KMS-11 (cell line): ENCODE data around the gene SLC35A3.

ENCODE experiments used
- H2AFZ ChIP-seq: fragments of 200-600 bp; sonication (generic); 2 replicates; pipeline ENCODE4 v1.6.1; 2016; ENCODE audit warnings: antibody characterized with exemption, mixed run types, low read depth
- H3K27ac ChIP-seq: fragments of 200-600 bp; sonication (generic); 2 replicates; pipeline ENCODE4 v1.6.1; 2016; ENCODE audit warnings: mild to moderate bottlenecking, mixed run types
- H3K27me3 ChIP-seq: fragments of 200-600 bp; sonication (generic); 2 replicates; pipeline ENCODE4 v1.6.1; 2017; ENCODE audit warnings: mild to moderate bottlenecking, low read depth, mixed run types, moderate library complexity; ENCODE audit not compliant: insufficient read depth
- H3K36me3 ChIP-seq: fragments of 200-600 bp; sonication (generic); 2 replicates; pipeline ENCODE4 v1.6.1; 2017; ENCODE audit warnings: mild to moderate bottlenecking, mixed run types; ENCODE audit not compliant: insufficient read depth
- H3K4me1 ChIP-seq: fragments of 200-600 bp; sonication (generic); 2 replicates; pipeline ENCODE4 v1.6.1; 2016; ENCODE audit warnings: mild to moderate bottlenecking, low read depth, mixed run types; ENCODE audit not compliant: poor library complexity, severe bottlenecking
- H3K4me2 ChIP-seq: fragments of 200-600 bp; sonication (generic); 2 replicates; pipeline ENCODE4 v1.7.0; 2016; ENCODE audit warnings: mild to moderate bottlenecking, mixed run types
- H3K4me3 ChIP-seq: fragments of 200-600 bp; sonication (generic); IDR thresholded peaks from 2 replicates; pipeline ENCODE4 v1.6.1; 2017; ENCODE audit warnings: low read depth, low read length, mixed read lengths; ENCODE audit not compliant: insufficient read depth
- H3K79me2 ChIP-seq: fragments of 200-600 bp; sonication (generic); 2 replicates; pipeline ENCODE4 v1.6.1; 2016; ENCODE audit warnings: low read depth, mixed run types; ENCODE audit not compliant: insufficient read depth
- H3K9ac ChIP-seq: fragments of 200-600 bp; sonication (generic); 2 replicates; pipeline ENCODE4 v1.6.1; 2016; ENCODE audit warnings: mild to moderate bottlenecking, mixed run types
- H4K20me1 ChIP-seq: fragments of 200-600 bp; sonication (generic); 2 replicates; pipeline ENCODE4 v1.6.1; 2016; ENCODE audit warnings: mild to moderate bottlenecking, mixed run types; ENCODE audit not compliant: insufficient read depth
- TF ChIP-seq, protein P1 (sequence below): fragments of 200-600 bp; sonication (generic); conservative IDR thresholded peaks from 2 replicates; pipeline ENCODE4 v1.6.1; 2017; ENCODE audit warnings: low read depth, mild to moderate bottlenecking, antibody characterized with exemption, low read length, moderate library complexity, mixed read lengths

SLC35A3 gene

DNA sequence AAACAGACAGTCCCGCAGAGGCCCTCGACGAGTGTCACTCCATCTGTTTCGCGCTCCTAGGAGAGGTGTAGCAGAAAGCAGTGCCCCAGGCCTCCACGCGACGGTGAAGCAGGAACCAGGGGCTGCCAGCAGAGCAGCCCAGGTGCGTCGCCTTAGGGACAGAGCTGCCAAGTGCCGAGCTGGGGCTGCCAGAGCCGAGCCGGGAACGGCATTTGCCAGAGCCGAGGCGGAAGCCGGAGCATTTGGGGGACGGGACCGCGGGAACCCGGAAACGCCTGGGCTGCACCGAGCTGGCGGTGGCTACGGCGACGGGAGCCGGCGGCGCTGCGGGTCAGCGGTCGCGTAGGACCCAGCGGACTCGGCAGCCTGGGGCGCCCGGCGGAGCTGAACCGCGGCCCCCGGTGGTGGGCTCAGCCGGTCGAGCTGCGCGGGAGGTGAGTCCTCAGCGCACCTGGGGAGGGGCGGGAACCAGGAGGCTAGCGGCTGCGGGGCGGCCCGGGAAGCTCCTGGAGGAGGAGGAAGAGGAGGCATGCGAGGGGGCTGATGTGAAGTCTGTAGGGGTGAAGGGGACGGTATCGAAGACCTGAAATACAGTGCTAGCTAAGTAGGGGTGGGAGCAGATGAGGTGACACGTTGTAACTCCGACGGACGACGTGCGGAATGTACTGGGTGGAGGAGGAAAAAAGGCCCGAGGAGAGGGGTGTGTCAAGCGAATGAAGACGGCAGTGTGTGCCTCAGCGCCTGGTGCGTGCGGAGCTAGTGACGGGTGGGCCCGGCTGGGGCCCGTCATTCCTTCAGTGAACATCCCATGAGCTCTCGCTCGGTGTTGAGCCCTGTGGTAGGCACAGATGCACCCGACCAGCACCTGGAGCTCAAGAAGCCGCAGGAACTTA is at the start of gene SLC35A3:
SLC35A3 (plus strand) TSS at position 268 of the 893 bp plus-strand sequence. CDS start 23,559 bp downstream, outside the sequence.
- Histone ChIP-seq H4K20me1 (no peaks in the 10 kb centered on the region), H3K4me3 (peak within 1 kb of the TSS; percentile 88), H3K36me3 (no peaks in the 10 kb centered on the region), H3K27me3 (no peaks in the 10 kb centered on the region), H3K4me1 (peaks cover 4% of the 10 kb centered on the region), H2AFZ (peak within 1 kb of the TSS; percentile 96), H3K27ac (peak within 1 kb of the TSS; percentile 74), H3K79me2 (peaks cover 14% of the 10 kb centered on the region; the same call in 1 of the 2 replicates), H3K4me2 (peak within 1 kb of the TSS; percentile 80), H3K9ac (peak within 1 kb of the TSS; percentile 60; the same call in 1 of the 2 replicates)
- TF ChIP-seq, protein P1, sequence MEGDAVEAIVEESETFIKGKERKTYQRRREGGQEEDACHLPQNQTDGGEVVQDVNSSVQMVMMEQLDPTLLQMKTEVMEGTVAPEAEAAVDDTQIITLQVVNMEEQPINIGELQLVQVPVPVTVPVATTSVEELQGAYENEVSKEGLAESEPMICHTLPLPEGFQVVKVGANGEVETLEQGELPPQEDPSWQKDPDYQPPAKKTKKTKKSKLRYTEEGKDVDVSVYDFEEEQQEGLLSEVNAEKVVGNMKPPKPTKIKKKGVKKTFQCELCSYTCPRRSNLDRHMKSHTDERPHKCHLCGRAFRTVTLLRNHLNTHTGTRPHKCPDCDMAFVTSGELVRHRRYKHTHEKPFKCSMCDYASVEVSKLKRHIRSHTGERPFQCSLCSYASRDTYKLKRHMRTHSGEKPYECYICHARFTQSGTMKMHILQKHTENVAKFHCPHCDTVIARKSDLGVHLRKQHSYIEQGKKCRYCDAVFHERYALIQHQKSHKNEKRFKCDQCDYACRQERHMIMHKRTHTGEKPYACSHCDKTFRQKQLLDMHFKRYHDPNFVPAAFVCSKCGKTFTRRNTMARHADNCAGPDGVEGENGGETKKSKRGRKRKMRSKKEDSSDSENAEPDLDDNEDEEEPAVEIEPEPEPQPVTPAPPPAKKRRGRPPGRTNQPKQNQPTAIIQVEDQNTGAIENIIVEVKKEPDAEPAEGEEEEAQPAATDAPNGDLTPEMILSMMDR, result no peak

DNA sequence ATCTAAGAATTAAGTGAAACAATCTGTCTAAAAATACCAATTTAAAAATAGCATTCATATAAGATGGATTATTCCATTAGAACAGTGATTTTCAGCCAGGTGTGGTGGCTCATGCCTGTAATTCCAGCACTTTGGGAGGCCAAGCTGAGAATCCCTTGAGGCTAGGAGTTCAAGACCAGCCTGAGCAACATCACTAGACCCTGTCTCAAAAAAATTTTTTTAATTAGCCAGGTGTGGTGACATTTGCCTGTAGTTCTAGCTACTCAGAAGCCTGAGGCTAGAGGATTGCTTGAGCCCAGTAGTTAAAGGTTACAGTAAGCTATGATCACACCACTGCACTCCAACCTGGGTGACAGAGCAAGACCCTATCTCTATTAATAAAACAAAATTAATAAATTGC is 35.0 kb upstream of the SLC35A3 start:
- H3K4me2 ChIP-seq, result no peak overlapping the region
- H3K36me3 ChIP-seq, result no peaks in the 10 kb centered on the region
- TF ChIP-seq, protein P1, result no peak
- no peaks in the 10 kb centered on the region for H3K4me1 ChIP-seq
- H3K9ac ChIP-seq, result no peak overlapping the region
- H3K27me3 ChIP-seq, result no peaks in the 10 kb centered on the region
- no peak overlapping the region for H2AFZ ChIP-seq
- no peaks in the 10 kb centered on the region for H3K79me2 ChIP-seq
- H3K4me3 ChIP-seq, result no peak overlapping the region
- H3K27ac ChIP-seq, result no peak overlapping the region
- H4K20me1 ChIP-seq, result no peaks in the 10 kb centered on the region

DNA sequence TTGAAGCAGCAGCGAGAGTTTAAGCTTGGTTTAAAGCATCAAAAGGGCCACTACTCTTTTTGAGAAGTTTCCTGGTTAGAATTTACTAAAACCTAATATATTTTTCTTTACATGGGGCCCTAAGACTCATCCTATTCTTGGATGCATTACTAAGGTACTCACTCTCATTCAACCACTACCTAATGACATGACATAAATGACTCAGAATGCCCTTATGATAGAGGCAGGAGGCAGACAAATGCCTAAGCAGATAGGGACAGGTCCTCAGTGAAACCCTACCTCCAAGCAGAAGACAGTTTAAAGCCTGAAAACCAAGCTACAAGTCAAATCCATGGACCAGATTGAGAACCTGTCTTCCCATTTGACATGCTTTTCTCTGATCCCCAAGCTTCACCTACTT is 34.3 kb upstream of the SLC35A3 start:
- H3K36me3 ChIP-seq, result no peaks in the 10 kb centered on the region
- H3K27me3 ChIP-seq, result no peaks in the 10 kb centered on the region
- H4K20me1 ChIP-seq, result no peaks in the 10 kb centered on the region
- no peaks in the 10 kb centered on the region for H3K4me1 ChIP-seq
- H3K27ac ChIP-seq, result no peak overlapping the region
- H3K4me3 ChIP-seq, result no peak overlapping the region
- H2AFZ ChIP-seq, result no peak overlapping the region
- H3K4me2 ChIP-seq, result no peak overlapping the region
- no peak overlapping the region for H3K9ac ChIP-seq
- no peaks in the 10 kb centered on the region for H3K79me2 ChIP-seq
- TF ChIP-seq, protein P1, result no peak

DNA sequence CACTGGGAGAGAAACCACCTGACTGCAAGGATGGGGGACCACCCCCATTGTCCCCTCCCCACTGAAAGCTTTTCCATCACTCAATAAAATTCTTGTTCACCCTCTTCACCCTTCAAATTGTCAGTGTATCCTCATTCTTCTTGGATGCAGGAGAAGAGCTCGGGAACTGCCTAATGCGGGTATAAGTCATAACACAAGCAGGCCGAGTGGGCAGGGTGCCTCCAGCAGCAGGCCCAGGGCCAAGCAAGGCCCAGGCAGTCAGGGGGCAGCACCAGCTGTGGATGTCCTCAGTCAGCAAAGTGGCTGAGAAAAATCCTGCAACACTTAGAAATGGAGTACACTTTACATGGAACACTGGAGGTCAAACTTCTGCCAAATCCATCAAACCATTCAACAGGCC is 33.7 kb upstream of the SLC35A3 start:
- no peak overlapping the region for H3K4me3 ChIP-seq
- no peaks in the 10 kb centered on the region for H3K27me3 ChIP-seq
- H3K9ac ChIP-seq, result no peak overlapping the region
- TF ChIP-seq, protein P1, result no peak
- H2AFZ ChIP-seq, result no peak overlapping the region
- no peaks in the 10 kb centered on the region for H4K20me1 ChIP-seq
- no peaks in the 10 kb centered on the region for H3K36me3 ChIP-seq
- H3K79me2 ChIP-seq, result no peaks in the 10 kb centered on the region
- no peak overlapping the region for H3K4me2 ChIP-seq
- no peaks in the 10 kb centered on the region for H3K4me1 ChIP-seq
- no peak overlapping the region for H3K27ac ChIP-seq
